NCI-H1436 (cell line): Measurements from ENCODE around the gene GUCY2D.

ENCODE experiments used
- DNase-seq: peaks from one replicate; lab custom pipeline; 2025; lab: John Stamatoyannopoulos, UW

The GUCY2D gene

GRCh38 chr17:8064561-8065019 is 62.2 kb downstream of the GUCY2D start:
- no peak for DNase-seq

DNA sequence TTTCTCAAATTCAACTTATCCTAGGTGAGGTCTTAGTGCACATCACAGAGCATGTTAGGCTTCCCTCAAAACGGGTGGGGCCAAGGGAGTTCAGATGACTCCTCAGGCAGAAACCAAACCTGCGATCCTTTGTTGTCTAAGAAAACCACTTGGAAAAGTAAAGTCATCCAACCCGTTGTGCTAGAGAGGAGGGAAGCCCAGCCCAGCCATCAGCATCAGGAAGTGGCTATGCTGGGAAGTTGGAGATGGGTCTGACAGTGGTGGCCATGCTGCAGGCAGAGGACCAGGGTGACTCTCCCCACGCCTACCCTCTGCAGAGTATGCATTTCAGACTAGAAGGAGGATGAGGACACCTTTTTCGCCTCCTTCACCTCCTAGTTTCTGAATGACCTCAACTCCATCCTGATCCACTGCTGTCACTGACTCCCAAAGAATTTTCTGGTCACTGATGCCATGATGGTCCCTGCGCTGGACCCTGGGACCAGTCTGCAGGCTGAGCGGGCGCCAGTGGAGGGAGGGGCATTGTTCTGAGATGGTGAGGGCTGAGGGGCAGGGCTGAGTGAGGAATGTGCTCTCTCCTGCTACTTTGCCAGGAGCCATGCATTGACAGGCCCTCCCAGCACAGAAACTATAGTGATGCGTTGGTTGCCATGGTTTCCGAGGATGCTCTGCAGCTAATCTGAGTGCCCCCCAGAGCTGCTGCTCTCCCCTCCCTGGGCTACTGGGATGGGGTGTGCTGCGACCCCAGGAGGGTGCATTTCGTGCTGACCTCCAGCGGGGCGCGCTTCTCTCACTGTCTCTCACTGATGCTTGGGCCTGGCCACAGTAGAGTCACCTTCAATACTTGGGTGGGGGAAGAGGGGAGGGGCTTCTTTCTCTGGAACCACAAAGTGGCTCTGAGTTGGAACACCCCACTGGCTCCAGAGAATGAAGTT is 64.7 kb downstream of the GUCY2D start:
- DNase-seq: no peak

DNA sequence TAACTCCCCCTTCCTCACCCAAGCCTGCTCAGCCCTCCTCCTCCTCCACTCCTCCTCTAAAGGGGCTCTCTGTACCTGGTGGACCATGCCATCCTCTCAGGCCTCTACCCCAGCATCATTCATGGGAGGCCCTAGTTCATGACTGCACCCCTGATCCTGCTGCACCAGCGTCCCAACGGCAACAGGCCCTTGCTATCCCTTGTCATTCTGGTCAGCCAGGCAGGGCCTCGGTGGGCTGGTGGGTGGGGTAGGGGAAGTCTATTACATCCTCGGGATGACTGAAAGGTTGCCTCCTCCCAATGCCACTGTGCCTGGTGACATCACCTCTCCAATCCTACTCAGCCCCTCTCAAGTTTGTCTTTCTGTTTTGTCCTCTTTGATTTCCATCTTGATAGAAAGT is 65.4 kb downstream of the GUCY2D start:
- DNase-seq: no peak

DNA sequence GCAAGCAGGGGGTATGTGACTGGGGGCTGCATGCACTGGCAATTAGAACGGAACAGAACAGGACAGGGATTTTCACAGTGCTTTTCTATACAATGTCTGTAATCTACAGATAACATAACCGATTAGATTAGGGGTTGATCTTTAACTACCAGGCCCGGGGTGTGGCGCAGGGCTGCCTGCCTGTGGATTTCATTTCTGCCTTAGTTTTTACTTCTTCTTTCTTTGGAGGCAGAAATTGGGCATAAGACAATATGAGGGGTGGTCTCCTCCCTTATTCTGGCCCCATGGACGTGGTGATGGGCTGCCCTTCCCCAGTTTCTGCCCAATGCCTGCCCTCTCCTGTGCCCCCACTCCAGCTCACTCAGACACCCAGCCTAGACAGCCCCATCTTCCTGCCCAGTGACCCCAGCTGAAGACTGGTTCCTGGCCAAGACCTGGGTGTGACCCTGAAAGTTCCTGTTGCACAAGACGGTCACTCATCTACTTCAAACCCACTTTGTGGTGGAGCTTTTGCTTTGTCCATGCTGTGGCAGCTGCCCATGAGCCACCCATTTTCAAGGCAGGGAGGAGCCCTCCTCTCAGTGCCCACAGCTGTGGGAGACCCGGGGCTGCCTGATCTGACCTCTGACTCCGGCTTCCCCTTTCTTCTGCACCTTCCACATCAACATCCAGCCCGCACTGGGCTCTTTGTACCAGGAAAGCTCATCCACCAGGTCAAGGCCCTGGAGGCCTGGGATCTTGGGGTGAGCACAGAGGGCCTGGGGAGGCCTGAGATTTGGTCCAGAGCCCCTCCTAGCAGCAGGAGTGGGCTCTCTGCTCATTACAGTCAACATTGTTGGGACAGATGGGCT is 66.5 kb downstream of the GUCY2D start:
- no peak for DNase-seq

GRCh38 chr17:8069587-8069860 is 67.1 kb downstream of the GUCY2D start:
- no peak for DNase-seq
